ENCODE measurements around the gene EPB41L1.

The EPB41L1 gene
- long read RNA-seq: 0 reads

- no peak within 1 kb of the TSS for H3K27ac ChIP-seq (replicated peaks)
- no peak within 1 kb of the TSS for H3K4me3 ChIP-seq (replicated peaks; ENCODE audit: insufficient read depth, low read length)
- no peak for DNase-seq (ENCODE audit: low read depth in 1 of 2, low spot score in 1 of 2)
- peaks cover 35% of the 10 kb centered on the region for H3K27me3 ChIP-seq (ENCODE audit: insufficient read depth, poor library complexity, severe bottlenecking)
- TF ChIP-seq POLR2AphosphoS5 (IDR thresholded peaks at IDR 0.05; ENCODE audit: low read depth) (no peak), REST (IDR thresholded peaks at IDR 0.05; ENCODE audit: insufficient replicate concordance, low read depth) (no peak)
These were observed at the start of gene EPB41L1 for GRCh38 chr20:36154700-36155628. EPB41L1 (plus strand) TSS chr20:36154740; CDS start chr20:36173778, 19,038 bp downstream.

GRCh38 chr20:36104856-36105255 lies 49.7 kb upstream of the EPB41L1 start:
- no peak for DNase-seq (ENCODE audit: low read depth in 1 of 2, low spot score in 1 of 2)
- TF ChIP-seq GABPA (IDR thresholded peaks at IDR 0.05; ENCODE audit: low read depth) (no peak), REST (IDR thresholded peaks at IDR 0.05; ENCODE audit: insufficient replicate concordance, low read depth) (no peak), POLR2AphosphoS5 (IDR thresholded peaks at IDR 0.05; ENCODE audit: low read depth) (no peak), SPI1 (IDR thresholded peaks at IDR 0.05; ENCODE audit: borderline replicate concordance, low read depth) (no peak)
- TF ChIP-seq, protein P1, sequence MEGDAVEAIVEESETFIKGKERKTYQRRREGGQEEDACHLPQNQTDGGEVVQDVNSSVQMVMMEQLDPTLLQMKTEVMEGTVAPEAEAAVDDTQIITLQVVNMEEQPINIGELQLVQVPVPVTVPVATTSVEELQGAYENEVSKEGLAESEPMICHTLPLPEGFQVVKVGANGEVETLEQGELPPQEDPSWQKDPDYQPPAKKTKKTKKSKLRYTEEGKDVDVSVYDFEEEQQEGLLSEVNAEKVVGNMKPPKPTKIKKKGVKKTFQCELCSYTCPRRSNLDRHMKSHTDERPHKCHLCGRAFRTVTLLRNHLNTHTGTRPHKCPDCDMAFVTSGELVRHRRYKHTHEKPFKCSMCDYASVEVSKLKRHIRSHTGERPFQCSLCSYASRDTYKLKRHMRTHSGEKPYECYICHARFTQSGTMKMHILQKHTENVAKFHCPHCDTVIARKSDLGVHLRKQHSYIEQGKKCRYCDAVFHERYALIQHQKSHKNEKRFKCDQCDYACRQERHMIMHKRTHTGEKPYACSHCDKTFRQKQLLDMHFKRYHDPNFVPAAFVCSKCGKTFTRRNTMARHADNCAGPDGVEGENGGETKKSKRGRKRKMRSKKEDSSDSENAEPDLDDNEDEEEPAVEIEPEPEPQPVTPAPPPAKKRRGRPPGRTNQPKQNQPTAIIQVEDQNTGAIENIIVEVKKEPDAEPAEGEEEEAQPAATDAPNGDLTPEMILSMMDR (IDR thresholded peaks at IDR 0.05; ENCODE audit: insufficient read depth, low read length): no peak
- H3K27ac ChIP-seq (replicated peaks): no peak overlapping the region
- no peak overlapping the region for H3K4me3 ChIP-seq (replicated peaks; ENCODE audit: insufficient read depth, low read length)
- H3K27me3 ChIP-seq (ENCODE audit: insufficient read depth, poor library complexity, severe bottlenecking): no peaks in the 10 kb centered on the region

DNA sequence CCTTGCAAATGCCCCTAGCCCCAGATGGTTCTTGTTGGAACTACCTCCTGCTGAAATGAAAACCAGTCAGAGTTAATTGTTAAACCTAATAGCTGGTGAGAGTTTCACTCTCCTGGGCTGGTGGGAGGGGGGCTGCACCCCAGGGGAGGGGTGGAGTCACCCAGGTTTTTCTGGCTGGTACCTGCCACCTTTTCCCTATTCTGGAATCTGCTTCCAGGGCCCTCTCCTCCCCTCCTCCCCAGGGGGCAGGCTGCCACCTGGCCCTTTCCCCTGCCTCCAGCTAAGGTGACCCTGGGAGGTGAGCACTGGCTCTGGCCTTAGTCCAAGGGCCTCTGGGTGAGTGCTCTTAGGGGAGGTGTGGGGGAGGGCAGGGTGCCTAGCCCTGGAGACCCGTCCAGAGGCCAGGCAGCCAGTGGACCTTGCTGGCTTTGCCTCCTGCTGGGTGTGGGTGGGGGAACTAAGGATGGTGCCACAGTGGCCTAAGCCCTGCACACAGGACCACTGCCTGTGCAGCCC lies 48.8 kb upstream of the EPB41L1 start:
- Histone ChIP-seq H3K27me3 (ENCODE audit: insufficient read depth, poor library complexity, severe bottlenecking) (no peaks in the 10 kb centered on the region), H3K4me3 (replicated peaks; ENCODE audit: insufficient read depth, low read length) (no peak overlapping the region), H3K27ac (replicated peaks) (no peak overlapping the region)
- TF ChIP-seq POLR2AphosphoS5 (IDR thresholded peaks at IDR 0.05; ENCODE audit: low read depth) (no peak), REST (IDR thresholded peaks at IDR 0.05; ENCODE audit: insufficient replicate concordance, low read depth) (no peak), SPI1 (IDR thresholded peaks at IDR 0.05; ENCODE audit: borderline replicate concordance, low read depth) (no peak), GABPA (IDR thresholded peaks at IDR 0.05; ENCODE audit: low read depth) (no peak)
- TF ChIP-seq, protein P1 (IDR thresholded peaks at IDR 0.05; ENCODE audit: insufficient read depth, low read length): no peak
- DNase-seq (ENCODE audit: low read depth in 1 of 2, low spot score in 1 of 2): no peak

All from HL-60 (cell line).